HG03095 (cell line): ENCODE measurements around the gene SKA2.
A peak's percentile ranks its signal among the peaks of the same experiment; 100 is the strongest.
"Not testable (repeated sequence)": the region's sequence is repeated elsewhere in the genome, so short reads cannot be mapped to it uniquely, and the experiment has no call there.

ENCODE experiments used
- ATAC-seq: cut with Tn5 transposase; IDR thresholded peaks from one replicate; pipeline ENCODE4 v1.9.1; 2021; ENCODE audit warnings: moderate library complexity; ENCODE audit not compliant: unreplicated experiment

SKA2 gene, protein sequence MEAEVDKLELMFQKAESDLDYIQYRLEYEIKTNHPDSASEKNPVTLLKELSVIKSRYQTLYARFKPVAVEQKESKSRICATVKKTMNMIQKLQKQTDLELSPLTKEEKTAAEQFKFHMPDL

DNA sequence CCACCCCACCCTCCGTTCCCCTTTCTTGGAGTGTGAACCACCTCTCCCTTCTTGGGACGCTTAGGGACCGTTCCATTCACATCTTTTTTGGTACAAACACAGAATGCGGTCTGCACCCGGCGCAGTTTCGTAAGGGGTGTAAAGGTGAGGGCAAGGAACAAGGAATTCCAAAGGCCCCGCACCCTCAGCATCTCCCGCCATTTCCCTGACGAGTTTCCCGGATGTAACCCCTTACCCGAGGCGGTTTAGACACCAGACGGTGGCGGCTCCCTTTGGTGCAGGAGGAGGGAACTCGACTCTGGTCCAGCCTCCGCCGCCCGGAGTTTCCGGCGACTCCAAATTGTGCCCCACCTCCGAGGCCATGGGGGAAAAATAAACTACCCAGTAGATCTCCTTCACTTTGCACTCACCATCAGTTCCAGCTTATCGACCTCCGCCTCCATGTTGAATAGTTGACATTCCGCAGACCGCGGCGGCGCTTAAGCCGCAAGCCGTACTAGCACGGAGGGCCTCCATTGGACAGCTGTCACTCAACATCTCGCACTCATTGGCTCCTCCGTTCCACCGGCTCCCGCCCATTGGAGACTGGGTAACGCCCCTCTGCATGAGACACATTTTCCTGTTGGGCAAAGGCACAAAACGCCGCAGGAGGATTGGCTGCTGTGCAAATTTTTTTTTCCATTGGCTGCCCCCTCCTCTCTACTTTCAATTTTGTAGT, at the start of gene SKA2:
Gene SKA2, minus strand, starts transcription at position 466 of the 718 bp plus-strand sequence. Its CDS starts 23 bp downstream, at position 443.
- peak; percentile 76 for ATAC-seq

DNA sequence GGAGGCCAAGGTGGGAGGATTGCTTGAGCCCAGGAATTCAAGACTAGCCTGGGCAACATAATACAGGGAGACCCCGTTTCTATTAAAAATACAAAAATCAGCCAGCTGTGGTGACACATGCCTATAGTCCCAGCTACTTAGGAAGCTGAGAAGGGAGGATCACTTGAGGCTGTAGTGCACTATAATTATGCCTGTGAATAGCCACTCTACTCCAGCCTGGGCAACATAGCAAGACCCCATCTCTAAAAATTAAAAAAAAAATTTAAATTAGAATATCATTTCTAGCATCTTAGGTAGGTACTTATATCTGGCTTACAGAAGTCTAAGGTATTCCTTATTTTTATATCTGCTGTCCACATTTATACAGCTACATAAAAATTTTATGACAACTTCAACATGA, 47.3 kb upstream of the SKA2 start:
- no peak for ATAC-seq

DNA sequence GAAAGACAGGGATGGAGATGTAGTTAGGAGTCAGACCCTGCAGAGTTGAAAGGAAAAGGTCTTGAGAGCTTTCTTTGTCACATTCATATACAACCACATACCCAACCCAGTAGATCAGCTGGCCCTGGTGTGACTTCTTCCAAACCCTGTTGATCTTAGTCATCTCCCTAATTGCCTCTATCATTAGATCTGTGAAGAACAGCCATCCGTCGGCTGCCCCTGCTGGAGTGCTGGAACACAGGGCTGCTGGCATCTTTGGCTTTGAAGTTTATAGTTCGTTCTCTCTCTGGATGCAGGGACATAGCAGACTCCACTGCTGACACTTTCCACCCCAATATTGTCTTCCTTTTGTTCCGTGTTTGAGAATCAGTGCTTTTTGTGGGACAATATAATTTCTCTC, 44.4 kb upstream of the SKA2 start:
- ATAC-seq, result no peak

DNA sequence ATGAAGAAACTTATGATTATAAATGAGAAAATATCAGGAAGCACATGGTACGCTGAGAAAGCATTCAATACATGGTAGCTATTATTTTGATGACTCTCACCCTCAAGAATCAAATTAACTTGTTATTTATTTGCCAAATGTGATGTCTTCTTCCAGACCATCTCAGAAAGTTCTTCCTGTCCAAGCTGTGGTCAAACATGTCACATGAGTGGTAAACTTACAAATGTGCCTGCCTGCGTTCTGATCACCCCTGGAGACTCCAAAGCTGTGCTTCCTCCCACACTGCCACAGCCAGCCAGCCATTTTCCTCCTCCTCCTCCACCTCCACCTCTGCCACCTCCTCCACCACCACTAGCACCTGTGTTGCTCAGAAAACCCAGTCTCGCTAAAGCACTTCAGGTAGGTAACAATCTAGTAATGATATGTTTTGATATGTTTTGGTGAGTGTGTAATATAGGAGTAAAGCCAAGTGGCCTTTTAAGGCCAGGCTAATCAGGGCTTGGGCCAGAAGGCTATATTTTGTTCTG, 38.4 kb upstream of the SKA2 start:
- ATAC-seq, result no peak

DNA sequence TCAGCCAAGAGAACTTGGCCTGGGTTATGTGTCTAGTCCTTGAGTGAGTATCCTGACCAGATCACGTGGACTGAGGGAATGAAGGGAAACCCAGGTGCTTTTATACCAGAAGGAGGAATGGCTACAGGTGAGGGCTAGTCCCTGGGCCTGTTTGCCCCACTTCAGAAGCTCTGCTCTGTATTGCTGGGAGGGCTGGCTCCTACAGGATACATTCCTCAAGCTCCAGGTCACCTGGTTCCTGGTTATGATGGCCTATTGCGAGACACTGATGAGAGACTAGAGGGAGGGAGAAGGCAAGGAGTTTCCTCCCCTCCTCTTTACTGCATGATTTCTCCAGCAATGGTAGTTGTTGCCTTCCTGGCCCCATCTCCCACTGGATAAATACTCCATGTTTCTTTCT, 35.8 kb upstream of the SKA2 start:
- ATAC-seq, result no peak

DNA sequence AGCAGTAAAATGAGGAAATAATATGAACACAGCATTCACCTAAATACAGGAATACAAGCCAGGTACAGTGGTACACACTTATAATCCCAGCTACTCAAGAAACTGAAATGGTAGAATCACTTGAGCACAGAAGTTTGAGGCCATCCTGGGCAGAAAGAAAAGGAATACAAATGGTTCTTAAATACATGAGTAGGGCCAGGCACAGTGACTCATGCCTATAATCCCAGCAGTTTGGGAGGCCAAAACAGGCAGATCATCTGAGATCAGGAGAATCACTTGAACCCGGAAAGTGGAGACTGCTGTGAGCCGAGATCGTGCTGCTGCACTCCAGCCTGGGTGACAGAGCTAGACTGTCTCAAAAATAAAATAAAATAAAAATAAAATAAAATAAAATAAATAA, 31.9 kb upstream of the SKA2 start:
- no peak for ATAC-seq

DNA sequence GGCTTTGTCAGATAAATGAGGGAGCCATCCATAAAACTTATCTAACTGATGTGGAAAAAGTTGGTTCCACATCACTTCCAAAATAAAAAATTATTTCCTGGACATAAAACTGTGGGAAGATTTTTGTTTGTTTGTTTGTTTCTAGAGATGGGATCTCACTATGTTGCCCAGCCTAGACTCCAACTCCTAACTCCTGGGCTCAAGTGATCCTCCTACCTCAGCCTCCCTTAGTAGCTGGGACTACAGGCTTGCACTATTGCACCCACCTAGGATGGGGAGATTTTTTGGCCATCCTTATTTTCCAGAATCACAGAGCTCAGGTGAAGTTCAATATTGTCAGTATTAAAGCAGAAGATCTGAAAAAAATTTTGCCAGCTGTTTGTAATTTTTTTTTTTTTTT, 31.0 kb upstream of the SKA2 start:
- no peak for ATAC-seq

DNA sequence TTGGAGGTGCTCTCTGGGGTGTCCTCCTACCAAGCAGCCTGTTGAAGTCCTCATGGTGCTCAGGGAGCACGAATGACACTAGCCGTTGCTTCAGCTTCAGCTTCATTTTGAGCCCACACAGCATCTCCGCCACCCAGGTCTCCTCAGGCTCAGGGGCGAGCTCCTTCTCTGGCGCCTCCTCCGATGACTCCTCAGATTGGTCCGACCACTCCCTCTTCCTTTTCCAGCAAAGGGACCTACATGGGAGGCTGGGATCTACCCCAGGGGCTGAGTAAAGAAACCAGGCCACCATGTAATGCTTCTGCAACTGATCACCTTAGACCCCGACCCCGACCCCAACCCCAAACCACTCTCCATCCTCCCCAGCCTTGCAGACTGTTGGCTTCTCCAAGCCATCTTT, 26.5 kb upstream of the SKA2 start:
- no peak for ATAC-seq

DNA sequence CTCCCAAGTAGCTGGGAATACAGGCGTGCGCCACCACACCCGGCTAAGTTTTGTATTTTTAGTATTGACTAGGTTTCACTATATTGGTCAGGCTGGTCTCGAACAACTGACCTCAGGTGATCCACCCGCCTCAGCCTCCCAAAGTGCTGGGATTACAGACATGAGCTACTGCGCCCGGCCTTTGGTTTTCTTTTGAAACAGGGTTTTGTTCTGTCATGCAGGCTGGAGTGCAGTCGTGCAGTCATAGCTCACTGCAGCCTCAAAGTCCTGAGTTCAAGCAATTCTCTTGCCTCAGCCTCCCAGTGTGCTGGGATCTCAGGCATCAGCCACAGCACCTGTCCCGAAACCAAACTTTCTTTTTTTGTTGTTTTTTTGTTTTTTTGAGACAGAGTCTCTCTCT, 25.6 kb upstream of the SKA2 start:
- ATAC-seq, result no peak

DNA sequence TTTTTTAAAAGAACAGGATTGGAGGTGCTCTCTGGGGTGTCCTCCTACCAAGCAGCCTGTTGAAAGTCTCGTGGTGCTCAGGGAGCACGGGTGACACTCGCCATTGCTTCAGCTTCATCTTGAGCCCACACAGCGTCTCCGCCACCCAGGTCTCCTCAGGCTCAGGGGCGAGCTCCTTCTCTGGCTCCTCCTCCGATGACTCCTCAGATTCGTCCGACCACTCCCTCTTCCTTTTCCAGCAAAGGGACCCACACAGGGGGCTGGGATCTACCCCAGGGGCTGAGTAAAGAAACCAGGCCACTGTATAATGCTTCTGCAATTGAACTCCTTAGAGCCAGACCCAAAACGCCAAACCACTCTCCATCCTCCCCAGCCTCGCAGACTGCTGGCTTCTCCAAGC, 24.6 kb upstream of the SKA2 start:
- not testable (repeated sequence) for ATAC-seq

DNA sequence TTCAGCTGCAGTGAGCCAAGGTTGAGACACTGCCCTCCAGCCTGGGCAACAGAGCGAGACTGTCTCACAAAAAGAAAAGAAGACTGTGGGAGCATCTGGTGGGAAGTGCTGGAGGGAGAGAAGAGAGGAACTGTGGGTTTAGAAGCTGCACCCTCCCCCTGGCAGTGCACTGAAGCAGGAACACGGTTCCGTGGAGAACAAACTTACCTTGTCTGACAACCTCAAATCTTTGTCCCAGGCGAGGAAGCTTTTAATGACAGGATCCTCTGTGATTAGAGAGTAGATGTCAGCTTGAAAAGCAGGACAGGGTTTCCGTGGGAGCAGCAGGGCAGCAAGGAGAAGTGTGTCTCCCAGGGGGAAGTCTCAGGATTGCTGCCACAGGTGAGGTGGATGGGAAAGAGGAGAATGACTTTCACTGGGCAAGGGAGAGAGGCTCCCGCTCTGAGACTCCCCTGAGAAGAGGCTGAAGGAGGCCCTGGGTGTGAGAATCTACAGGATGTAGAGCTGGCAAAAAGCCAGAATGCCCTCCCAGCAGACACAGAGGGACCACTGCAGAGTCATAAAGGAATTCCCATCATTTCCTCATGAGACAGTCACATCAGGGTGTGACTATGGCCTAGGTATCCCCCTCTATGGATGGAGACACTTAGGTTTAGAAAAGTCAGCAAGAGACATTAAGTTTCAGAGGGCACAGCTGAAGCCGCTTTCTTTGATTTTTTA, 23.4 kb upstream of the SKA2 start:
- ATAC-seq, result no peak

DNA sequence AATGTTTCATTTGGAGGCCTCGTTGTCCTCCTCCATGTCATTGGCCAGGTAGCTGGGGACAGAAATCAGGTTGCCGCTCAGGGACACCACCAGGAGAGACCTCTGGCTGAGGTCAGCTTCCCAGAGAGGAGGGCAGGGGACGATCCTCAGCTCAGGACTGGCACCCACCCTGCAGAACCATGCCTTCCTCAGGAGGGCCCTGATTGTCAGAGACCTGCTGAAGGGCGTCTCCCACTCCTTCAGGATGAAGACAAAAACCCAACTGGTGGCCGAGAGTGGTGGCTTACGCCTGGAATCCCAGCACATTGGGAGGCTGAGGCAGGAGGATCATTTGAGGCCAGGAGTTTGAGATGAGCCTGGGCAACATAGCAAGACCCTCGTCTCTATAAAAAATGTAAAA, 20.1 kb upstream of the SKA2 start:
- ATAC-seq, result no peak

DNA sequence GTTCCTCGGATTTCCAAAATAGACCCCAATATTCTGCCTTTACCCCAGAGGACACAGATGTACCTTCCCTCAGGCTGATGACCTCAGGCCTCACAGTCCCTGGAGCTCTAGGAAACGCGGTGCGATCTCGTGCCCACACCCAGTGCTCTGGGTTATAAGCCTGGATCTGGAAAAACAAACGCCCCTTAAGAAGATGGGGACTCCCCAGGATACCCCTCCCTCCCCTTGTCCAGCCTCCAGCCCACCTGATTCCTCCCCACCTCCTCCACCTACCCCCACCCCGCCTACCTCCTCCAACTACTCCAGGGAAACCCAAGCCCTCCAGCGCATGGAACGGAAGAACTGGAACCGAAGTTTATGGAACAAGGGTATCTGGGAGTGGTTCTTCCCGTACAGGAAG, 19.7 kb upstream of the SKA2 start:
- no peak for ATAC-seq

DNA sequence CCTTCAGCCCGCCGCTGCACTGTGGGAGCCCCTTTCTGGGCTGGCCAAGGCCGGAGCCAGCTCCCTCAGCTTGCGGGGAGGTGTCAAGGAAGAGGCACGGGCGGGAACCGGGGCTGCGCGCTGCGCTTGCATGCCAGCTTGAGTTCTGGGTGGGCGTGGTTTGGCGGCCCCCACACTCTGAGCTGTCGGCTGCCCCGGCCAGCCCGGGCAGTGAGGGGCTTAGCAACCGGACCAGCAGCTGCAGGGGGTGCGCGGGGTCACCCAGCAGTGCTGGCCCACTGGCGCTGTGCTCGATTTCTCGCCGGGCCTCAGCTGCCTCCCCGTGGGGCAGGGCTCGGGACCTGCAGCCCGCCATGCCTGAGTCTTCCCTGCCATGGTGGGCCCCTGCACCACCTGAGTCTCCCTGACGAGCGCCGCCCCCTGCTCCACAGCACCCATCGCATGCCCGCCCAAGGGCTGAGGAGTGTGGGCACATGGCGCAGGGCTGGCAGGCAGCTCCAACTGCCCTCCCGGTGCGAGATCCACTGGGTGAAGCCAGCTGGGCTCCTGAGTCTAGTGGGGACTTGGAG, 17.5 kb upstream of the SKA2 start:
- no peak for ATAC-seq

DNA sequence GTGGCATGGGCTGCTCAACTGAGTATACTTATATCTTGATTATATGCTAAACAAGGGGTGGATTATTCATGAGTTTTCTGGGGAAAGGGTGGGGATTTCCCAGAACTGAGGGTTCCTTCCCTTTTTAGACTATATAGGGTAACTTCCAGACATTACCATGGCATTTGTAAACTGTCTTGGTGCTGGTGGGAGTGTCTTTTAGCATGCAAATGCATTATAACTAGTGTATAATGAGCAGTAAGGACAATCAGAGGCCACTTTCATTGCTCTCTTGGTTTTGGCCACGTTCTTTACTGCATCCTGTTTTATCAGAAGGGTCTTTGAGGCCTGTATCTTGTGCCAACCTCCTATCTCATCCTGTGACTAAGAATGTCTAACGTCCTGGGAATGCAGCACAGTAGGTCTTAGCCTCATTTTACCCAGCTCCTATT, 12.6 kb upstream of the SKA2 start:
- no peak for ATAC-seq

DNA sequence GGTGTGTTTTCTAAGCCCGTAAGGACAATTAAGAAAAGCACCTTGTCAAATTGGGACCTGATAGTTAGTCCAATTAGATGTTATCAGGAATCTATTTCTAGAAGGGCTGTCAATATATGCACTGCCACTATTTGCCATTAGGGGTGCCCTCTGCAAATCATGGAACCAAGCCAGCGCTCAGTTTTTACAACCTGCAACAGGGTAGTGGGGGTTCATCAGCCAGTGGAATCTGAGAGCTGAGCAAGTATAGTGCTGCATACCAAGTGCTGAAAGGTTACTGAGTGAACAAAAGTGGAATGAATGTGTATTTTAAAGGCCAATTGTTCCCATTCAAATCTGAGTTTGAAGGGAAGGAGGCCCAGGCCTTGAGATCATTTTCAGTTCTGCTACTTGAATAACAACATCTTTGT, 11.0 kb upstream of the SKA2 start:
- peak; percentile 63 for ATAC-seq

DNA sequence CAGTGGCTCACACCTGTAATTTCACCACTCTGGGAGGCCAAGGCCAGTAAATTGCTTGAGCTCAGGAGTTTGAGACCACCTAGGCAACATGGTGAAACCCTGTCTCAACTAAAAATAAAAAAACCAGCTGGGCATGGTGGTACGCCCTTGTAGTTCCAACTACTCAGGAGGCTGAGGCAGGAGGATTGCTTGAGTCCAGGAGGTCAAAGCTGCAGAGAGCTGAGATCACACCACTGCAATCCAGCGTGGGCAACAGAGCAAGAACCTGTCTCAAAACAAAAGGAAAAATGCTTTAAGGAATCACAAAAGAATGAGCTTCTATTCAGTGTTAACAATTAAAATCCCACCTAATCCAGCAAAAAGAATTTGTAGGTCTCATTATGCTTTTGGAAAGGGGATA, 6.5 kb upstream of the SKA2 start:
- no peak for ATAC-seq

DNA sequence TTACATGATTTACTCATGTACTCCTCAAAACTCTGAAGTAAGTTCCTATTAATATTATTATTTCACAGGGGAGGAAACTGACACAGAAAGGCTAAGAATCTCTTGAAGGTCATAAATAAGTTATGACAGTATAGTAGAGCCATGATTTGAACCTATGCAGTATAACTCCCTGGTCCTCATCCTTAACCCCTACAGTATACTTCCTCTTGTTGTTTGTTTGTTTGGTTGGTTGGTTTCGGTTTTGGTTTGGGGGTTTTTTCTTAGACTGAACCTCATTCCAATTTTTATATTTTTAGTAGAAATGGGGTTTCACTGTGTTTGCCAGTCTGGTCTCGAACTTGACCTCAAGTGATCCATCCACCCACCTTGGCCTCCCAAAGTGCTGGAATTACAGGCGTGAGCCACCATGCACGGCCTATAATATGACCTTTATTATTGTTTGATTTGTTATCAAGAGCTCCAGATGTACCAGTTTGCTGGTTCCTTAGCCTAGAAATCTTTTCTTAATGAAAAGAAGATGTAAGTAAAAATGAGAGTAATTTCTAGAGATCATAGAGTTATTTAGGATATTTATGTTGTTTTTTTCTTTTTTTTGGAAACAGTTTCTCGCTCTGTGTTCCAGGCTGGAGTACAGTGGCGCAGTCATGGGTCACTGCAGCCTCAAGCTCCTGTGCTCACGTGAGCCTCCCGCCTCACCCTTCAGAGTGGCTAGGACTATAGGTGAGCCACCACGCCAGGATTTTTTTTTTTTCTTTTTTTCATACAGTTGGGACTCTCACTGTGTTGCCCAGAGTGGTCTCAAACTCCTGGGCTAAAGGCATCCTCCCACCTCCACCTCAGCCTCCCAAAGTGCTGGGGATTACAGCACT, 5.4 kb upstream of the SKA2 start:
- no peak for ATAC-seq

DNA sequence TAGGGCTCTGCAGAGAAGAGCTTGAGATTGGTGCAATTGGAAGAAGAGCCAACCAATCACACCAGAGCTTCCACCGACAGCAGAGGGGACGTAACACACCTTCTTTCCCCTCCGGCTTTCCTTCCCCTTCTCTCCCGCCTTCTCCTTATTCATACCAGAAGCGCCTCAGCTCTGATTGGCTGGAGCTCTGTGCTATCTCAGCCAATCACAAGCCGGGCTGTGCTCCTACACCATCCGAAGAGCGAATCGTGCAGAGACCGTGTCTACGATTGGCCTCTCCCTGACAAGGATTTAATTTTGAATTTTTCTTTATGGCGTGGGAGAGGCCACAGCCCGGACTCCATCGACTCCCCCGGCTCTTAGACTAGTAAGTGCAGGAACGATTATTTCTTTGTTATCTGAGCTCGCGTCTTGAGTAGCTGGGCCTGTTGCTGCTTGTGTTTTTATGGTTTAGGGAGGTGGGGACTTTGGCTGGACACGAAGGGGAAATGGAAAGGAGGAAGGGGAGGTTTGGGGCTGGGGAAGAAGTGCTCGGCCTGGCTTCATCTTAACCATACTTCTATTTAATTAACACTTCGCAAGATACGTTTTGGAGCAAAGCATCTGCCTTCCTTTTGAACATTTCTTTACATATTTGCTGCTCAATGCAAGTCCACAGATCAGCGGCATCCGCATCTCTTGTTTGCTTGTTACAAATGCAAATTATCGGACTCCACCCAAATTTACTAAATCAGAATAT, 622 bp upstream of the SKA2 start, which contains the start of gene PRR11:
Gene PRR11, plus strand, starts transcription at position 308 of the 739 bp plus-strand sequence. CDS start 14,007 bp downstream, outside the sequence.
- peak; percentile 84 for ATAC-seq

DNA sequence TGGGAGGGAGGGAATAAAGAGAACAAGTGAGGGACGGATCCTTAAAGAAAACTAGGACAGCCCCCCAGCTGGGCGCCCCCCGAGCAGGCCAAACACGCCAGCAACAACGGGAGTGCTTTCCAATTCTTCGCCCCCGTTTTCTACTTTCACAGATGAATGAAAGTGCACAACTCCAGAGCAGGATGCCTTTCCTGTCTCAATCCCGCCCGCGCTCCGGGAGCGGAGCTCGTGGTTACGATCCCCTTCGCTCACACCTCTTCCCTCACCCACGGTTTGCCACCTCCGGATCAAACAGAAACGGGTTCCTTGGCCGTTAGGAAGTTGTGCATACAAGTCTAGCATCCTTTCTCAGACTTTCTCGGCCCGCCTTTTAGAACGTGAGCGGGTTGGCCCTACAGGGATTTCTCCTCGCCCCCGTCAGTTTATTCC, 680 bp downstream of the SKA2 start:
- ATAC-seq, result no peak
